Measurements from ENCODE around the gene GNG12.

The GNG12 gene

DNA sequence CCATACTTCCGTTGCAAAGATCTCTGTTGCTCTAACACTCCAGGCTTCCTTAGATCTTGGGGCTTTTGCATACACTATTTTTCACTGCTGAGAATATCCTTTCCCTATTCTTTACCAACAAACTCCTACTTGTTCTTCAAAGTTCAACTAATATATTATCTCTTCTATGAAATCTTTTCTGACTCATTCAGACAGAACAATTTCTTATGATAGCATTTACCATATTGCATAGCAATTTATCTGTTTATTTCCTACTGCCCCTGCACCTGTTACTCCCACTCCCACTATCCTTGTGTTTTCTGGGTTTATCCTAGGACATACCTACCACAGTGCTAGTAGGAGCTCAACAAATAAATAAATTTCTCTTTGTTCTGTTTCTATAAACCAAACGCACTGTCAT is 137.3 kb downstream of the GNG12 start:
- DNase-seq = no peak

DNA sequence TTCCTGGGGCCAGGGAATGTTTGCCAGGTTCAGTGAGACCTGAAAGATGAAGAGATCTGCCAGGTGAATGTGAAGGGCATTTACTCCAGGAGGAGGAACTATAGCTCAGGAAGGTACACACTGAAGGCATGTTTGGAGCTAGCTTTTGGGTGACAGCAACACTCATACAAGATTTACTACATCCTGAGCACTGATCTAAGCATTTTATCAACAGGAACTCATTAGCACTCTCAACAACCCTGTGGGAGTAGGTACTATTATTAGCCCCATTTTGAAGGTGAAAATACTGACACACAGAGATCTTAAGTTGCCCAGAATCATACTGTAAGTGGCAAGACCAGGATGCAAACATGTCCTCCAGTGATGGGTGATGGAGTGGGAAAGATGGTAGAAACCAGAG is 141.6 kb downstream of the GNG12 start:
- no peak for DNase-seq

- DNase-seq = no peak
These were observed 142.9 kb downstream of the GNG12 start for GRCh38 chr1:67690411-67690810.

- DNase-seq = no peak
These were observed 143.3 kb downstream of the GNG12 start for GRCh38 chr1:67690018-67690363.

DNA sequence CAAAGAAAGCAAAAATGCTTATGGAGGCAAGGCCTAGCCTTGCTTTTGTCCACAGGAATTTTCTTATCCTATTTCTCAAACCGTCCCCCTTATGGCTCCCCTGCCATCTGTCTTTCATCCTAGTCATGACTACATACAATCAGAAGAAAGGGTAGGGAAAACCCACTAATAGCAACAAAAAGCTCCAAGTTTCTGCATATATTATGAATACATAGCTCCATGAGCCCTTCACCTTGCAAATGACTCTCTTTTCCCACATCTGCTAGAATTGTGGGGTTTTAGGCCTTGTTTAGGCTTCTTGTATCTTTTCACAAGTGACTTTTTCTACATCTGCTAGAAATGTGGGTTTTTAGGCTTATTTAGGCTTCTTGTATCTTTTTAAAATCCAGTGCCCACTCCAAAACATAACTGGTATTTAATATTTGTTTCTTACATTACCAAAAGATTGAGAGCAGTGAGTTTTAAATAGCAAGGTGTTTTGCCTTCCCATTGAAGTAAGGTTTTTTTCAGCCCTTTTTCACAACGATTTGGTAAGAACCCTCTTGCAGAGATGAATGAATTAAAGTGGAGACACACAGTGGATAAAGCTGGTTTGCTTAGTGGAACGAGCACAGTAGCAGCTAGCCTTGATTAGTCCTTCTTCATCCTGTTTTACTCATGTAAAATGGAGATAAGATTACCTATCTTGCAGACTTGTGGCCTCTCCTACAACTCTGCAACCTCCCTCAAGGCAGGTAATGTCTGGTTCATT is 143.8 kb downstream of the GNG12 start:
- no peak for DNase-seq

DNA sequence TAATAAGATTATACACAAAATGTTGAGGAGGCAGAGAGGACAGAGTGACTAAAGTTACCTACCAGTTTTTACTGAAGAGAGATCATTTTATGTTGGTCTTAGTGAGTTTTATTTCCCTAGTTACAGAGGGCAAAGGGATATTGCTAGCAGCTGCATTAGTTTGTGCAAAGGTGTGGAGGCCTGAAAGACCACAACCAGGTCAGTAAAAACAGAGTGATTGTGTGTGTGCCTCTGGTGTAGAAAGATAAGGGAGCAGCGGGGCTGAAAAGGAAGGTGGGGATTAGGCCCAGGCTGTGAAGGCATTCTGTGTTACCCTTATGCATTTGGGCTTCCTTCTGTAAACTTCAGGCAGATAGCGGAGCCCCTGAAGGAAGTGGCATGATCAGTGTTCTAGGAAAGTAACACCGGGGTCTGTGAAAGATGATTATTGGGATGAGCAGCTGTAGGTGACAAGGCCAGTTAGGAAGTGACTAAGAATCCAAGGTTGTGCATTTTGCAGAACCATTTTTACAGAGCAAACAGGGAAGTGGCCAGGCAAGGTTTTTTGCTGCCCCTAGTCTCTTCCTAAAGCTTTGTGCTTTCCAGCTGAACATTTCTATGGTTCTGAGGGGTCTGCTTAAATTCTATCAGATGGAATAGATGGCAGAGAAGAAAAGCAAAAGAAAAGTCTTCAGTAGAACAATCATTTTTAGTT is 144.6 kb downstream of the GNG12 start:
- DNase-seq = no peak

DNA sequence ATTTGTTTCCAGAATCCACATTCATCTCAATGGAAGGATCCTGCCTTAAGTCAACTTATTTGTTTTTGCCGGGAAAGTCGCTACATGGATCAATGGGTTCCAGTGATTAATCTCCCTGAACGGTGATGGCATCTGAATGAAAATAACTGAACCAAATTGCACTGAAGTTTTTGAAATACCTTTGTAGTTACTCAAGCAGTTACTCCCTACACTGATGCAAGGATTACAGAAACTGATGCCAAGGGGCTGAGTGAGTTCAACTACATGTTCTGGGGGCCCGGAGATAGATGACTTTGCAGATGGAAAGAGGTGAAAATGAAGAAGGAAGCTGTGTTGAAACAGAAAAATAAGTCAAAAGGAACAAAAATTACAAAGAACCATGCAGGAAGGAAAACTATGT is 145.6 kb downstream of the GNG12 start:
- peak; percentile 83 for DNase-seq

GRCh38 chr1:67687198-67687545 is 146.1 kb downstream of the GNG12 start:
- DNase-seq = peak; percentile 79

- DNase-seq = peak; percentile 92
These were observed 146.7 kb downstream of the GNG12 start for GRCh38 chr1:67686267-67687197.

DNA sequence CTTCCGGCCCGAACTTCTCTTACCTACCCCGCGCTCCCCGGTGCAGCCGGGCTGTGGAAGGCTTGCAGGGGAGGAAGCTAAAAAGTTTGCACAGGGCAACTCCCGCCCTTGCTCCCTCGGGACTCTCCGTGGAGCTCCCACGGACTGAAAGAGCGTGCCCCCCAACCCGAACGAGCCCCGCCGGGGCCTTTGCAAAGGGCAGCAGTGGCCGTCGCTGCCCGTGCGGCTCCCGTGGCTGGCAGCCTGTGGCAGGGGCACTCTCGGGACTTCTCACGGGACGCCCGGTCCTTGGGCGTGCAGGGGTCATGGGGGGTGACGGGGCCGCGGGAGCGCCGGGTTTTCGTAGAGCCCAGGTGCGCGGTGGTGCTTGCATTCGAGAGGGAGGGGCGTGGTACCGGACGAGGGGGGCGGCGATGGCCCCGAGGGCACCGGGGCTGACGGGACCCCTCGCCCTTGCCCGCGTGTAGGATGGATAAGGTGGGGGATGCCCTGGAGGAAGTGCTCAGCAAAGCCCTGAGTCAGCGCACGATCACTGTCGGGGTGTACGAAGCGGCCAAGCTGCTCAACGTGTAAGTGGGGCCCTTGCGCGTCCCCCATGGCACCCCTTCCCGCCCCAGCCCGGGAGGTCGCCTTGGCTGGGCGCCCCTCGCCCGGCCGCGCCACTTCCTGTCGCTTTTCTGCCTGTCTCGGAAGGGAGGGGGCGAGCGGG is 147.6 kb downstream of the GNG12 start:
- DNase-seq = no peak

DNA sequence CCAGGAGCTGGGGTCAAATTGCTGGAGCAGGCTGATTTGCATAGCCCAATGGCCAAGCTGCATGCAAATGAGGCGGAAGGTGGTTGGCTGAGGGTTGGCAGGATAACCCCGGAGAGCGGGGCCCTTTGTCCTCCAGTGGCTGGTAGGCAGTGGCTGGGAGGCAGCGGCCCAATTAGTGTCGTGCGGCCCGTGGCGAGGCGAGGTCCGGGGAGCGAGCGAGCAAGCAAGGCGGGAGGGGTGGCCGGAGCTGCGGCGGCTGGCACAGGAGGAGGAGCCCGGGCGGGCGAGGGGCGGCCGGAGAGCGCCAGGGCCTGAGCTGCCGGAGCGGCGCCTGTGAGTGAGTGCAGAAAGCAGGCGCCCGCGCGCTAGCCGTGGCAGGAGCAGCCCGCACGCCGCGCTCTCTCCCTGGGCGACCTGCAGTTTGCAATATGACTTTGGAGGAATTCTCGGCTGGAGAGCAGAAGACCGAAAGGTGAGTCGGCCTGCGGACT is 148.2 kb downstream of the GNG12 start, which contains the start of gene GADD45A:
TSS of gene GADD45A (plus strand) at position 135 of the 491 bp plus-strand sequence. CDS start at position 429, 294 bp downstream.
- peak; percentile 96 for DNase-seq

DNA sequence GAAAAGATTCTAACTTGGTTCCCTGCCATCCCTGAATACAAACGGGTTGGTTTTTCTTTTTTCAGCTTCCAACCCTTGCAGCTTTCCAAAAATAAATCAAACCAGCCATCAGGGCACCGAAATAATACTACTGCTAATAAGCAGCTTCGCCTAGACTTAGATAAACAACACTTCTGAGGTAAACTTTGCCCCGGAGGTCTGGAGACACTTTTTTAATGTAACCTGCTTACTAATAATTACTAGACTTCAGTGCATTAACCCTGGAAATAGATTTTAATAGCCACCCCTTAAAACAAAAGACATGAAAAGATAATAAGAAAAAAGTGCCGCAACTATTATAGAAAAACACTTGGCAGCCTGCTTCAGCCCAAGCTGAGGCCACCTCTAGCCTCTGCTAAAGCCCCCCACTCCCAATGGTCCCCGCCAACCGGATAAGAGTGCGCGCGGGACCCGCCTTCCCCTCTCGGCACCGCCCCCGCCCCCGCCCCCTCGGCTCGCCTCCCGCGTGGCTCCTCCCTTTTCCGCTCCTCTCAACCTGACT is 148.7 kb downstream of the GNG12 start:
- no peak for DNase-seq

DNA sequence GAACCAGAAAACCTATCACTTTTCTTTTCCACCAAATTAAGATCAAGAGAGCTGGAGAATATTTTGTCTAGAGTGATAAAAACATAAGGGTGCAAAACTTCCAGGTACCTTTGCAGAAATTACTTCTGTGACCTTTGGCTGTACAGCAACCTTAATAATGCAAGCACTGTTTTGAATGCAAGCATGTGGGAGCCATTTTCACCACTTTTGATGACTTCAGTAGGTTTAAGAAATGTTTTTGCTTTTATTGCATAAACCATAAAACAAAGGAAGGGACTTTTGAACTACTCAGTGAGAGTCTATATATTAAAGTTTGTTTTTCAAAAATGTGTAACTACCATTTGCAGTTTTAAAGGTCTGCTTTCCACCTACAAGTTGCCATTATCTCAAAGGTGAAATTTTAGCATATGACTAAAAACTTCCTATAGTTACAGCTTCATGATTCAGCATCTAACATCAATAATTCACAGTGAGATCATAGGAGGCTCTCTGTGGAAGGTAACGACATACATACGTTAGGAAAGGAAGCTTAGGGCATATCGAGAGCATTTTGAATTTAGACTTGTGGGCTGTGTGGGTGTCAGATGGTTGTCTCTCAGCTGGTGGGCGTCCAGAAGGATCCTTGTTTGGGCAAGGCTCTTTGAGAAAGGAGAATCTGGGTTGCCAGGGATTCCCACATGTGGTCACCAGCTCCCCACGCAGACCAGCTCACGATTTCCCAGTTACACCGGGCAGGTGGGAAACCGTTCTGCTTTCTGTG is 149.3 kb downstream of the GNG12 start:
- peak; percentile 54 for DNase-seq

GRCh38 chr1:67683316-67683715 is 150.0 kb downstream of the GNG12 start:
- peak; percentile 66 for DNase-seq

GRCh38 chr1:67682659-67683197 is 150.5 kb downstream of the GNG12 start:
- DNase-seq = peak; percentile 87

GRCh38 chr1:67680486-67680885 is 152.8 kb downstream of the GNG12 start:
- no peak for DNase-seq

DNA sequence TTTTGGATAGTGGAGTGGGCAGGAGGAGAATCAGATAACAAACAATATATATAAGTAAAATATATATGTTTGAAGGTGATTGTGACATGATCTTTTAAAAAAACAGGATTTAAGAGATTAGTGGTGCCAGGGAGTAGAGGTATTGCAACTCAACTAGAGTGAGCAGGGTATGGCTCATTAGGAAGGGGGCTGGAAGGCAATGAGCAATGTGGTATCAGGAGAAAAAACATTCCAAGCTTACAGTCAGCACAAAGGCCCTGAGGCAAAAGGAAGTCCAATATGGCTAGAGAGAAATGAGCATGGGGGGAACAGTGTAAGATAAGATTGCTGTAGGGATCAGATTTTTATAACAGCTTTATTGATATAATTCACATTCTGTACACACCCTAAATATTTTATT is 153.6 kb downstream of the GNG12 start:
- DNase-seq = peak; percentile 37

DNA sequence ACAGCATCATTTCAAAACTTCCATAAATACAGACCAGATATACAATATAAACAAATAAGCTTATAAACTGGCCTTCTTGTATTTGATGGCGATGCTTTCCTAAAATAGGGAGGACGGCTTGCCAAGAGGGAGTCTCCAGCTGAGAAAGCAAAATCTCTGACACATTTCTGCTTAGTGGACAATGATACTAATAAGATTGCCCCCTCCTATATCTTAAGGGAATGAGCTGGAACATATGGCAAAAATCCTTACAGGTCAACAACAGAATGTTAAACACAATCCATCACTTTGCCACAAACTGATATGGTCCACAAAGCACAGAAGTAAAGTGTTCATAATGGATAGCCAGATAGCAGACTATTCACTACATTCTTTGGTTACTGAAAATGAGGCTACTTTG is 155.3 kb downstream of the GNG12 start:
- DNase-seq = no peak

DNA sequence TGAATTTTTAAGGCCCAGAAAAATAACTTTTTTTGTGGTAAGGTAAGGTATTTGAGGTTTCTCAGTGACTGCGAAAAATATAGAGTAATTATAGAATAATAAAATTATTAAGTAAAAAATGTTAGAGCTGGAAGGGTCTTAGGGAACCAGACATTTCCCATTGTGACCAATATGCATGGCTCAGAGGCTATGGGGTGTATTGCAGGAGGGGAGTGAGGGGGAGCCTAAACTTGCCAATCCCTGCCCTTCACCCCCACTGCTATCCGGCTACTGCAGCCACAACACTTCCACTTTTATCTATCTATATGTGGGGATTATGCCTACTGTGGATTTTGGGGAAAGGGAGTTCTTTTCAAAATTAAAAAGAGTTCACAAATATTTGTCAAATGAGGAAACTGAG is 155.9 kb downstream of the GNG12 start:
- no peak for DNase-seq

DNA sequence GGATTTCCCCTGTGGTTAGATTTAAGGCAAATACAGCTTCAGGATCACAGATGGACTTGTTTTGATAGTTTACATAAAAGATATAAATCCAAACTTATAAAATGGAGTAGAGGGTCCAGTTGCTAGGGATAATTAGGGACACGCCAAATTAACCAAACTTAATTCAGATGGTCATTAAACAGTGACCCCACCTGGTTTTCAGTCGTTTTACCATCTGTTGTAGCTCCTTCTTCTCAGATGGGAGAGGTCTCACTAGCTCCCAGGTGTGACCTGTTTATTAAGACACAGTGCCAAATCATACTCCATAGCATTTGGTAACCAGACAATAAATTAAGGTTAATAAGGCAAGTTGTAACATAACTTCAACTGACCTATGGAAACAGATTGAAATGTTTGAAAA is 156.3 kb downstream of the GNG12 start:
- DNase-seq = no peak

DNA sequence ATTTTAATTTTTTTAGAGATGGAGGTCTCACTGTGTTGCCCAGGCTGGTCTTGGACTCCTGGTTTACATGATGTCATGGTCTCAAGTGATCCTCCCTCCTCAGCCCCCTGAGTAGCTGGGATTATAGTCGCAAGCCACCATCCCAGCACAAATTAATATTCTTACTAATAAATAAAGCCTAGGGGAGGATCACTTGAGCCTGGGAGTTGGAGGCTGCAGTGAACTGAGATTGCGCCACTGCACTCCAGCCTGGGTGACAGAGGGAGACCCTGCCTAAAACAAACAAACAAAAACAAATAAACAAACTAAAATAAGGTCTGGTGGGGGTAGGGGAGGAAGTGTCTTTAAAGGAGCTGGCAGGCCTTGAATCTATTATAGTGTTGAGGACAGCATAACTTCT is 157.0 kb downstream of the GNG12 start:
- no peak for DNase-seq
